ENCODE data around the gene SLC34A1. TPM values are rescaled to one million over a fixed set of nuclear protein-coding genes. Genes with fewer than 3 reads are reported as not detected.

Gene SLC34A1
- total and polyA plus RNA-seq, 2 of the 13 experiments (the other 11 are each of a cell fraction or from before 2014, with no cell fraction given) = 0.03 to 0.20 TPM

DNA sequence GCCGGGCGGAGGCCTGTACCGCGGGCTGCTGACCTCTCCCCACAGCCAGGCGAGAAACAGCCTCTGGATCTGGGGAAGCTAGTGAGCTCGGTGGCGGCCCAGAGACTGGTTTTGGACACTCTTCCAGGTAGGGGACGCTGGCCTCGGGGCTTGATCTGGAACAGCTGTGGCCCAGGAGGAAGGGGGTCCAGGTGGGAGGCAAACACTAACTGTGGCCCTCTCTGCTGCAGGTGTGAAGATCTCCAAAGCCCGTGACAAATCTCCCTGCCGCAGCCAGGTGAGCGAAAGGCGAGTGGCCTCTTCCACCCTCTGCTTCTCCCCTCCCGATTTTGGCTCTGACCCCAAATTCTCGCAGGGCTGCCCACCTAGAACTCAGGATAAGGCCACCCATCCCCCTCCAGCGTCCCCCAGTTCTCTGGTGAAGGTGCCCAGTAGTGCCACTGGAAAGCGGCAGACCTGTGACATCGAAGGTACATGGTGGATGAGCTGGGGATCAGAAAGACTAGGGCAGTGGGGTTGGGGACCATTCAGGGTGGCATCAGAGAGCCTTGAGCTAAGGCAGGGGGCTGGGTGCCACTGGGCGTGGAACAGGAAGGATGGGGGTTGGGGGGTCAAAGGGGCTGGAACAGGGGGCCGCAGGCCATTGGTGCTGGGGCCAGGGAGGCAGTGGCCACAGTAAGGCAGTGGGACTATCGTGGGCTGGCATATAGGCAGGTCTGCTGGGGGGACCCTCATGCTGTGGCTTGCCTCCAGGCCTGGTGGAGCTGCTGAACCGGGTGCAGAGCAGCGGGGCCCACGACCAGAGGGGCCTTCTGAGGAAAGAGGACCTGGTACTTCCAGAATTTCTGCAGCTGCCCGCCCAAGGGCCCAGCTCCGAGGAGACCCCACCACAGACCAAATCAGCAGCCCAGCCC is 12.9 kb upstream of the SLC34A1 start (continued):
- TF ChIP-seq ZSCAN12 (CRISPR knock-in tag; IDR thresholded peaks at IDR 0.05) (no peak), RXRB (CRISPR knock-in tag; IDR thresholded peaks at IDR 0.05; ENCODE audit: borderline replicate concordance) (no peak), FOXO4 (CRISPR knock-in tag; conservative IDR thresholded peaks at IDR 0.05) (0 out of 2 replicates have a peak, but pooled peaks have one; percentile 43), HNRNPK (IDR thresholded peaks at IDR 0.05; ENCODE audit: low read depth, low read length, poor library complexity, severe bottlenecking) (peak; percentile 27), ZNF232 (CRISPR knock-in tag; IDR thresholded peaks at IDR 0.05; ENCODE audit: borderline replicate concordance) (0 out of 2 replicates have a peak, but pooled peaks have one; percentile 30), ZKSCAN8 (CRISPR knock-in tag; IDR thresholded peaks at IDR 0.05; ENCODE audit: borderline replicate concordance) (0 out of 2 replicates have a peak, but pooled peaks have one; percentile 10), ZFY (CRISPR knock-in tag; IDR thresholded peaks at IDR 0.05) (peak; percentile 82), CHD2 (IDR thresholded peaks at IDR 0.05; ENCODE audit: low read depth, low read length) (no peak), ZMYM4 (CRISPR knock-in tag; IDR thresholded peaks at IDR 0.05) (peak; percentile 42), RFXAP (CRISPR knock-in tag; IDR thresholded peaks at IDR 0.05; ENCODE audit: borderline replicate concordance) (0 out of 2 replicates have a peak, but pooled peaks have one; percentile 9), HNRNPL (IDR thresholded peaks at IDR 0.05; ENCODE audit: low read depth, low read length) (0 out of 2 replicates have a peak, but pooled peaks have one; percentile 26), RELA (CRISPR knock-in tag; IDR thresholded peaks at IDR 0.05) (0 out of 2 replicates have a peak, but pooled peaks have one; percentile 8), SNAPC5 (CRISPR knock-in tag; IDR thresholded peaks at IDR 0.05; ENCODE audit: borderline replicate concordance) (0 out of 2 replicates have a peak, but pooled peaks have one; percentile 15), MIER3 (CRISPR knock-in tag; IDR thresholded peaks at IDR 0.05; ENCODE audit: borderline replicate concordance) (no peak), ZNF362 (CRISPR knock-in tag; IDR thresholded peaks at IDR 0.05; ENCODE audit: borderline replicate concordance) (no peak), KMT2A (CRISPR knock-in tag; IDR thresholded peaks at IDR 0.05) (no peak), LBX2 (CRISPR knock-in tag; IDR thresholded peaks at IDR 0.05; ENCODE audit: borderline replicate concordance) (no peak)
- TF ChIP-seq, protein P1, sequence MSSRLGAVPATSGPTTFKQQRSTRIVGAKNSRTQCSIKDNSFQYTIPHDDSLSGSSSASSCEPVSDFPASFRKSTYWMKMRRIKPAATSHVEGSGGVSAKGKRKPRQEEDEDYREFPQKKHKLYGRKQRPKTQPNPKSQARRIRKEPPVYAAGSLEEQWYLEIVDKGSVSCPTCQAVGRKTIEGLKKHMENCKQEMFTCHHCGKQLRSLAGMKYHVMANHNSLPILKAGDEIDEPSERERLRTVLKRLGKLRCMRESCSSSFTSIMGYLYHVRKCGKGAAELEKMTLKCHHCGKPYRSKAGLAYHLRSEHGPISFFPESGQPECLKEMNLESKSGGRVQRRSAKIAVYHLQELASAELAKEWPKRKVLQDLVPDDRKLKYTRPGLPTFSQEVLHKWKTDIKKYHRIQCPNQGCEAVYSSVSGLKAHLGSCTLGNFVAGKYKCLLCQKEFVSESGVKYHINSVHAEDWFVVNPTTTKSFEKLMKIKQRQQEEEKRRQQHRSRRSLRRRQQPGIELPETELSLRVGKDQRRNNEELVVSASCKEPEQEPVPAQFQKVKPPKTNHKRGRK (CRISPR knock-in tag; IDR thresholded peaks at IDR 0.05) = no peak
- TF ChIP-seq, protein P2, sequence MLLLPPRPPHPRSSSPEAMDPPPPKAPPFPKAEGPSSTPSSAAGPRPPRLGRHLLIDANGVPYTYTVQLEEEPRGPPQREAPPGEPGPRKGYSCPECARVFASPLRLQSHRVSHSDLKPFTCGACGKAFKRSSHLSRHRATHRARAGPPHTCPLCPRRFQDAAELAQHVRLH (CRISPR knock-in tag; IDR thresholded peaks at IDR 0.05; ENCODE audit: borderline replicate concordance, low read depth) = 0 out of 2 replicates have a peak, but pooled peaks have one; percentile 17
- TF ChIP-seq, protein P3, sequence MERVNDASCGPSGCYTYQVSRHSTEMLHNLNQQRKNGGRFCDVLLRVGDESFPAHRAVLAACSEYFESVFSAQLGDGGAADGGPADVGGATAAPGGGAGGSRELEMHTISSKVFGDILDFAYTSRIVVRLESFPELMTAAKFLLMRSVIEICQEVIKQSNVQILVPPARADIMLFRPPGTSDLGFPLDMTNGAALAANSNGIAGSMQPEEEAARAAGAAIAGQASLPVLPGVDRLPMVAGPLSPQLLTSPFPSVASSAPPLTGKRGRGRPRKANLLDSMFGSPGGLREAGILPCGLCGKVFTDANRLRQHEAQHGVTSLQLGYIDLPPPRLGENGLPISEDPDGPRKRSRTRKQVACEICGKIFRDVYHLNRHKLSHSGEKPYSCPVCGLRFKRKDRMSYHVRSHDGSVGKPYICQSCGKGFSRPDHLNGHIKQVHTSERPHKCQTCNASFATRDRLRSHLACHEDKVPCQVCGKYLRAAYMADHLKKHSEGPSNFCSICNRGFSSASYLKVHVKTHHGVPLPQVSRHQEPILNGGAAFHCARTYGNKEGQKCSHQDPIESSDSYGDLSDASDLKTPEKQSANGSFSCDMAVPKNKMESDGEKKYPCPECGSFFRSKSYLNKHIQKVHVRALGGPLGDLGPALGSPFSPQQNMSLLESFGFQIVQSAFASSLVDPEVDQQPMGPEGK (CRISPR knock-in tag; IDR thresholded peaks at IDR 0.05) = peak; percentile 16; the same call in 1 of the 2 replicates
